OCI-LY1 (cell line): Measurements from ENCODE around the gene IRX1.

Source experiments
- H2AFZ ChIP-seq: fragments of 200-600 bp; sonication (generic), shearing (Covaris generic); 2 replicates; pipeline ENCODE4 v1.6.0; 2014; ENCODE audit warnings: antibody characterized with exemption, mild to moderate bottlenecking, low read length
- H3F3A ChIP-seq: fragments of 200-600 bp; sonication (generic), shearing (Covaris generic); 2 replicates; pipeline ENCODE4 v1.6.0; 2014; ENCODE audit warnings: mild to moderate bottlenecking, antibody characterized with exemption, low read length, moderate library complexity; ENCODE audit not compliant: insufficient read depth
- H3K27ac ChIP-seq: fragments of 200-600 bp; sonication (generic); 2 replicates; pipeline ENCODE4 v1.5.1; 2014; ENCODE audit warnings: low read length, mixed run types, mild to moderate bottlenecking, low read depth; ENCODE audit not compliant: poor library complexity, severe bottlenecking
- H3K27me3 ChIP-seq: fragments of 200-600 bp; sonication (generic); 2 replicates; pipeline ENCODE4 v1.6.0; 2014; ENCODE audit warnings: antibody characterized with exemption, mild to moderate bottlenecking, low read length, moderate library complexity; ENCODE audit not compliant: insufficient read depth
- H3K36me3 ChIP-seq: fragments of 200-600 bp; sonication (generic); 2 replicates; pipeline ENCODE4 v1.6.1; 2014; ENCODE audit warnings: mild to moderate bottlenecking, antibody characterized with exemption, low read length, moderate library complexity, mixed read lengths; ENCODE audit not compliant: insufficient read depth
- H3K4me1 ChIP-seq: fragments of 200-600 bp; sonication (generic); 2 replicates; pipeline ENCODE4 v1.5.1; 2014; ENCODE audit warnings: mild to moderate bottlenecking, low read length, moderate library complexity; ENCODE audit not compliant: insufficient read depth, severe bottlenecking
- H3K4me2 ChIP-seq: fragments of 200-600 bp; sonication (generic), shearing (Covaris generic); 2 replicates; pipeline ENCODE4 v1.6.1; 2014; ENCODE audit warnings: low read length
- H3K4me3 ChIP-seq: fragments of 200-600 bp; sonication (generic); 2 replicates; pipeline ENCODE4 v1.5.1; 2014; ENCODE audit warnings: low read length, low read depth, mild to moderate bottlenecking, mixed read lengths; ENCODE audit not compliant: poor library complexity, severe bottlenecking
- H3K79me2 ChIP-seq: fragments of 200-600 bp; shearing (Covaris generic); 2 replicates; pipeline ENCODE4 v1.6.1; 2016; ENCODE audit warnings: mixed run types, low read length, mixed read lengths; ENCODE audit not compliant: insufficient read depth
- H3K9ac ChIP-seq: fragments of 200-600 bp; sonication (generic), shearing (Covaris generic); 2 replicates; pipeline ENCODE4 v1.6.1; 2014; ENCODE audit warnings: mild to moderate bottlenecking, low read length, mixed read lengths
- H3K9me2 ChIP-seq: fragments of 200-600 bp; sonication (generic), shearing (Covaris generic); 2 replicates; pipeline ENCODE4 v1.6.1; 2014; ENCODE audit warnings: low read depth, mild to moderate bottlenecking, low read length, mixed read lengths
- H3K9me3 ChIP-seq: fragments of 200-600 bp; shearing (Covaris generic); 2 replicates; pipeline ENCODE4 v1.6.1; 2014; ENCODE audit warnings: low read length, mixed read lengths
- H4K20me1 ChIP-seq: fragments of 200-600 bp; sonication (generic), shearing (Covaris generic); 2 replicates; pipeline ENCODE4 v1.6.0; 2016; ENCODE audit warnings: mild to moderate bottlenecking, low read length; ENCODE audit not compliant: insufficient read depth
- EZH2 ChIP-seq: fragments of 200-600 bp; sonication (generic), shearing (Covaris generic); IDR thresholded peaks from 2 replicates; pipeline ENCODE4 v1.8.0; 2017; ENCODE audit warnings: borderline replicate concordance, mixed run types, mild to moderate bottlenecking, antibody characterized with exemption, low read length, moderate library complexity, mixed read lengths
- TF ChIP-seq, protein P1 (sequence below): fragments of 200-600 bp; sonication (generic), shearing (Covaris generic); IDR thresholded peaks from 2 replicates; pipeline ENCODE4 v1.5.1; 2017; ENCODE audit warnings: mild to moderate bottlenecking, antibody characterized with exemption, low read length, moderate library complexity, mixed read lengths

The IRX1 gene

GRCh38 chr5:3595006-3595961 is at the start of gene IRX1:
Gene IRX1 (plus strand): TSS chr5:3595832. CDS start chr5:3596106, 274 bp downstream.
- no peaks in the 10 kb centered on the region for H3K27me3 ChIP-seq
- H3K4me3 ChIP-seq, result no peak within 1 kb of the TSS
- no peak within 1 kb of the TSS for H3K9ac ChIP-seq
- no peak within 1 kb of the TSS for H3K4me2 ChIP-seq
- H3K36me3 ChIP-seq, result no peaks in the 10 kb centered on the region
- H3K9me3 ChIP-seq, result no peaks in the 10 kb centered on the region
- H3F3A ChIP-seq, result no peaks in the 10 kb centered on the region
- no peak within 1 kb of the TSS for H3K27ac ChIP-seq
- no peaks in the 10 kb centered on the region for H3K79me2 ChIP-seq
- no peaks in the 10 kb centered on the region for H3K4me1 ChIP-seq
- no peaks in the 10 kb centered on the region for H3K9me2 ChIP-seq
- H2AFZ ChIP-seq, result no peak within 1 kb of the TSS
- no peak for TF ChIP-seq EZH2
- TF ChIP-seq, protein P1, sequence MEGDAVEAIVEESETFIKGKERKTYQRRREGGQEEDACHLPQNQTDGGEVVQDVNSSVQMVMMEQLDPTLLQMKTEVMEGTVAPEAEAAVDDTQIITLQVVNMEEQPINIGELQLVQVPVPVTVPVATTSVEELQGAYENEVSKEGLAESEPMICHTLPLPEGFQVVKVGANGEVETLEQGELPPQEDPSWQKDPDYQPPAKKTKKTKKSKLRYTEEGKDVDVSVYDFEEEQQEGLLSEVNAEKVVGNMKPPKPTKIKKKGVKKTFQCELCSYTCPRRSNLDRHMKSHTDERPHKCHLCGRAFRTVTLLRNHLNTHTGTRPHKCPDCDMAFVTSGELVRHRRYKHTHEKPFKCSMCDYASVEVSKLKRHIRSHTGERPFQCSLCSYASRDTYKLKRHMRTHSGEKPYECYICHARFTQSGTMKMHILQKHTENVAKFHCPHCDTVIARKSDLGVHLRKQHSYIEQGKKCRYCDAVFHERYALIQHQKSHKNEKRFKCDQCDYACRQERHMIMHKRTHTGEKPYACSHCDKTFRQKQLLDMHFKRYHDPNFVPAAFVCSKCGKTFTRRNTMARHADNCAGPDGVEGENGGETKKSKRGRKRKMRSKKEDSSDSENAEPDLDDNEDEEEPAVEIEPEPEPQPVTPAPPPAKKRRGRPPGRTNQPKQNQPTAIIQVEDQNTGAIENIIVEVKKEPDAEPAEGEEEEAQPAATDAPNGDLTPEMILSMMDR, result no peak
- H4K20me1 ChIP-seq, result no peaks in the 10 kb centered on the region

DNA sequence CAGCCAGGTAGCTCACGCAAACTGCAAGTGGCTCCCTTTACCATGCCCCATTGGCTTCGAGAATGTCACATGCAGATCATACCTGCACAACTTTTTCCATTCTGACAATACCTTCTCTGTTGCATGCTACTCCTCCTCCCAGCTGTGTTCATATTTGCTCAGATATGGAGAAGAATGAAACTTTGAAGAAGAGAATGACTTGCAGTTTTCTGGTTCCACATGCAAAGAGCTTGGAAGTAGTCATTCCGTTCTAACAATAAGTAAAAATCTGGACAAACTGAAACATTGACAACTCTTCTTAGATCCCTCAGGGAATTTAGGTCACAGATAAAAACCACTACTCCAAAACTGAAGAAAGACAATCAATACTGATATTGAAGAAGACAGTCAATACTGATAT is 49.6 kb upstream of the IRX1 start:
- no peaks in the 10 kb centered on the region for H3K4me1 ChIP-seq
- H4K20me1 ChIP-seq, result no peaks in the 10 kb centered on the region
- H3K27ac ChIP-seq, result no peak overlapping the region
- no peaks in the 10 kb centered on the region for H3K9me2 ChIP-seq
- no peak for TF ChIP-seq EZH2
- TF ChIP-seq, protein P1, result no peak
- H3K36me3 ChIP-seq, result no peaks in the 10 kb centered on the region
- no peaks in the 10 kb centered on the region for H3K9me3 ChIP-seq
- no peak overlapping the region for H3K4me3 ChIP-seq
- H3K79me2 ChIP-seq, result no peaks in the 10 kb centered on the region
- no peaks in the 10 kb centered on the region for H3K27me3 ChIP-seq
- no peak overlapping the region for H3K4me2 ChIP-seq
- H3F3A ChIP-seq, result no peaks in the 10 kb centered on the region
- no peak overlapping the region for H3K9ac ChIP-seq
- no peak overlapping the region for H2AFZ ChIP-seq

- no peaks in the 10 kb centered on the region for H3K9me2 ChIP-seq
These were observed 31.5 kb upstream of the IRX1 start for GRCh38 chr5:3564116-3564515.

More at GRCh38 chr5:3564116-3564515, 31.5 kb upstream of the IRX1 start:
- Histone ChIP-seq H3K27ac (no peak overlapping the region), H3K9me3 (no peaks in the 10 kb centered on the region), H4K20me1 (no peaks in the 10 kb centered on the region), H3K9ac (no peak overlapping the region), H3K79me2 (no peaks in the 10 kb centered on the region), H3K4me3 (no peak overlapping the region), H3K4me2 (no peak overlapping the region), H3F3A (no peaks in the 10 kb centered on the region), H3K4me1 (no peaks in the 10 kb centered on the region), H2AFZ (no peak overlapping the region), H3K27me3 (no peaks in the 10 kb centered on the region; the same call in 1 of the 2 replicates), H3K36me3 (no peaks in the 10 kb centered on the region)
- TF ChIP-seq EZH2, result no peak
- TF ChIP-seq, protein P1, result no peak
